ENCODE data around the gene MYO7A.

- TF ChIP-seq POLR2AphosphoS5 (IDR thresholded peaks at IDR 0.05) (no peak), CTCF (IDR thresholded peaks at IDR 0.05) (no peak), POLR2A (IDR thresholded peaks at IDR 0.05; ENCODE audit: low read depth) (no peak)
Observed at GRCh38 chr11:77121876-77122575, 6.0 kb upstream of the MYO7A start.
